Osteoblast (primary cell): Measurements from ENCODE around the gene SFTPA2. TPM values are rescaled to one million over a fixed set of nuclear protein-coding genes. Genes with fewer than 3 reads are reported as not detected.
"Not testable (repeated sequence)": the region's sequence is repeated elsewhere in the genome, so short reads cannot be mapped to it uniquely, and the experiment has no call there.

Experiments
- DNase-seq: peaks from one replicate; pipeline ENCODE4 v3.0.0; 2011; ENCODE audit warnings: low spot score, mixed read lengths; ENCODE audit not compliant: insufficient read length; ENCODE audit errors: missing footprints
- H2AFZ ChIP-seq: 2 replicates; pipeline ENCODE4 v1.6.0; 2011; ENCODE audit warnings: mild to moderate bottlenecking, low read length
- H3K27ac ChIP-seq: 2 replicates; pipeline ENCODE4 v1.5.1; 2011; ENCODE audit warnings: mild to moderate bottlenecking, low read depth, low read length, moderate library complexity
- H3K27me3 ChIP-seq: 2 replicates; pipeline ENCODE4 v1.6.0; 2012; ENCODE audit warnings: mild to moderate bottlenecking, control low read depth, inconsistent platforms, low read length, moderate library complexity; ENCODE audit not compliant: insufficient read depth
- H3K36me3 ChIP-seq: 2 replicates; pipeline ENCODE4 v1.5.1; 2011; ENCODE audit warnings: mild to moderate bottlenecking, low read length, control low read depth, moderate library complexity; ENCODE audit not compliant: insufficient read depth
- H3K4me1 ChIP-seq: 2 replicates; pipeline ENCODE4 v1.5.1; 2011; ENCODE audit warnings: mild to moderate bottlenecking, low read length, control low read depth, moderate library complexity; ENCODE audit not compliant: insufficient read depth
- H3K4me2 ChIP-seq: 2 replicates; pipeline ENCODE4 v1.6.0; 2011; ENCODE audit warnings: mild to moderate bottlenecking, low read length; ENCODE audit not compliant: insufficient read depth
- H3K4me3 ChIP-seq: fragments of 200-600 bp; sonication (generic); 3 replicates; pipeline ENCODE4 v1.5.1; 2012; ENCODE audit warnings: mild to moderate bottlenecking, low read length, inconsistent platforms; ENCODE audit not compliant: insufficient read depth
- H3K79me2 ChIP-seq: 2 replicates; pipeline ENCODE4 v1.6.0; 2012; ENCODE audit warnings: mild to moderate bottlenecking, low read length, control low read depth, inconsistent platforms; ENCODE audit not compliant: insufficient read depth
- H3K9me3 ChIP-seq: 2 replicates; pipeline ENCODE4 v1.5.1; 2011; ENCODE audit warnings: low read depth, low read length, control low read depth
- H4K20me1 ChIP-seq: 2 replicates; pipeline ENCODE4 v1.6.0; 2012; ENCODE audit warnings: mild to moderate bottlenecking, low read length, control low read depth; ENCODE audit not compliant: insufficient read depth
- CTCF ChIP-seq: IDR thresholded peaks from 2 replicates; pipeline ENCODE4 v1.5.1; 2011; ENCODE audit warnings: mild to moderate bottlenecking, low read depth, low read length, moderate library complexity; ENCODE audit errors: extremely low read depth
- total RNA-seq: library from RNA; depleted of rRNA; stranded (reverse); fragments of >200 nt; gene quantifications from 2 replicates; pipeline ENCODE4 v1.2.3, GENCODE V29; 2012

SFTPA2 gene
- total RNA-seq, 1 donor: not detected

- H3K4me3 ChIP-seq: no peak overlapping the region
- no peaks in the 10 kb centered on the region for H3K4me1 ChIP-seq
- no peaks in the 10 kb centered on the region for H4K20me1 ChIP-seq
- no peak for DNase-seq
- H2AFZ ChIP-seq: no peak overlapping the region
- no peaks in the 10 kb centered on the region for H3K36me3 ChIP-seq
- H3K4me2 ChIP-seq: no peak overlapping the region
- no peak for TF ChIP-seq CTCF
- no peaks in the 10 kb centered on the region for H3K79me2 ChIP-seq
- H3K27me3 ChIP-seq: peaks cover 19% of the 10 kb centered on the region
- H3K9me3 ChIP-seq: no peaks in the 10 kb centered on the region
- H3K27ac ChIP-seq: no peak overlapping the region
These were observed 23.3 kb upstream of the SFTPA2 start for GRCh38 chr10:79583488-79584024.

- H3K27ac ChIP-seq, H3K4me2 ChIP-seq, H2AFZ ChIP-seq, H4K20me1 ChIP-seq, DNase-seq, H3K79me2 ChIP-seq, H3K36me3 ChIP-seq, H3K4me3 ChIP-seq, H3K9me3 ChIP-seq, H3K4me1 ChIP-seq: not testable (repeated sequence)
- H3K27me3 ChIP-seq: peaks cover 19% of the 10 kb centered on the region
These were observed 22.7 kb upstream of the SFTPA2 start for GRCh38 chr10:79582954-79583353.

GRCh38 chr10:79582096-79582495 lies 21.9 kb upstream of the SFTPA2 start:
- Histone ChIP-seq H3K4me3 (no peak overlapping the region), H3K27me3 (peaks cover 27% of the 10 kb centered on the region), H4K20me1 (no peaks in the 10 kb centered on the region), H3K79me2 (no peaks in the 10 kb centered on the region), H3K4me1 (no peaks in the 10 kb centered on the region), H3K36me3 (no peaks in the 10 kb centered on the region), H3K9me3 (no peaks in the 10 kb centered on the region), H3K4me2 (no peak overlapping the region), H2AFZ (no peak overlapping the region), H3K27ac (no peak overlapping the region)
- no peak for DNase-seq
- no peak for TF ChIP-seq CTCF

GRCh38 chr10:79581044-79581443 lies 20.8 kb upstream of the SFTPA2 start:
- no peaks in the 10 kb centered on the region for H4K20me1 ChIP-seq
- H3K9me3 ChIP-seq: no peaks in the 10 kb centered on the region
- peaks cover 31% of the 10 kb centered on the region for H3K27me3 ChIP-seq
- no peak overlapping the region for H3K4me2 ChIP-seq
- no peaks in the 10 kb centered on the region for H3K36me3 ChIP-seq
- H3K27ac ChIP-seq: no peak overlapping the region
- no peak overlapping the region for H2AFZ ChIP-seq
- H3K4me3 ChIP-seq: no peak overlapping the region
- no peak for DNase-seq
- no peaks in the 10 kb centered on the region for H3K4me1 ChIP-seq
- H3K79me2 ChIP-seq: no peaks in the 10 kb centered on the region
- no peak for TF ChIP-seq CTCF
